Left lobe of liver (tissue), 2 donors: Measurements from ENCODE around the gene ZDHHC7. TPM values are rescaled to one million over a fixed set of nuclear protein-coding genes. Genes with fewer than 3 reads are reported as not detected.
A peak's percentile ranks its signal among the peaks of the same experiment; 100 is the strongest.
"Not testable (repeated sequence)": the region's sequence is repeated elsewhere in the genome, so short reads cannot be mapped to it uniquely, and the experiment has no call there.

ENCODE experiments used
- ATAC-seq: fragments of 200-7000 bp; cut with Tn5 transposase; one replicate; pipeline ENCODE4 v1.9.1; 2020; ENCODE audit warnings: mild to moderate bottlenecking, moderate library complexity
- DNase-seq: peaks from one replicate; pipeline ENCODE4 v3.0.0-alpha.2; 2020; ENCODE audit warnings: low spot score
- total RNA-seq: library from RNA; stranded (reverse); gene quantifications from one replicate; pipeline ENCODE4 v1.2.1, GENCODE V29; 2021
- donor health status: DM: no; HTN: no; CAD: no; lungs with moderate emphysema.
- donor health status: DM: no; HTN: yes; CAD: no.

ZDHHC7 gene
- total RNA-seq = 14.5 TPM

GRCh38 chr16:85010931-85011845 lies at the start of gene ZDHHC7:
ZDHHC7 (minus strand) TSS chr16:85011535; CDS start chr16:84990618, 20,917 bp downstream.
- ATAC-seq (peak; percentile 93), DNase-seq (peak; percentile 87)

GRCh38 chr16:85058909-85059308 lies 47.6 kb upstream of the ZDHHC7 start:
- no peak for DNase-seq
- ATAC-seq = peak; percentile 62

GRCh38 chr16:85057948-85058347 lies 46.6 kb upstream of the ZDHHC7 start:
- DNase-seq (no peak), ATAC-seq (no peak)

- no peak for DNase-seq
- ATAC-seq = no peak
These were observed 46.0 kb upstream of the ZDHHC7 start for GRCh38 chr16:85057212-85057889.

- DNase-seq (no peak), ATAC-seq (peak; percentile 24)
These were observed 44.9 kb upstream of the ZDHHC7 start for GRCh38 chr16:85056211-85056748.

- DNase-seq (no peak), ATAC-seq (peak; percentile 86)
These were observed 44.3 kb upstream of the ZDHHC7 start for GRCh38 chr16:85055493-85056210.

- no peak for ATAC-seq
- no peak for DNase-seq
These were observed 43.7 kb upstream of the ZDHHC7 start for GRCh38 chr16:85054948-85055492.

GRCh38 chr16:85054321-85054720 lies 43.0 kb upstream of the ZDHHC7 start:
- not testable (repeated sequence) for DNase-seq

GRCh38 chr16:85052536-85052935 lies 41.2 kb upstream of the ZDHHC7 start:
- ATAC-seq (no peak), DNase-seq (no peak)

More at GRCh38 chr16:85054321-85054720, 43.0 kb upstream of the ZDHHC7 start:
- not testable (repeated sequence) for ATAC-seq

GRCh38 chr16:85051683-85052082 lies 40.3 kb upstream of the ZDHHC7 start:
- ATAC-seq (no peak), DNase-seq (no peak)

GRCh38 chr16:85051067-85051581 lies 39.8 kb upstream of the ZDHHC7 start:
- ATAC-seq = no peak
- no peak for DNase-seq

- DNase-seq (no peak), ATAC-seq (no peak)
These were observed 38.5 kb upstream of the ZDHHC7 start for GRCh38 chr16:85049706-85050305.

GRCh38 chr16:85048921-85049562 lies 37.7 kb upstream of the ZDHHC7 start:
- DNase-seq (no peak), ATAC-seq (no peak)

GRCh38 chr16:85047867-85048455 lies 36.6 kb upstream of the ZDHHC7 start:
- no peak for ATAC-seq
- DNase-seq = no peak

GRCh38 chr16:85046931-85047866 lies 35.9 kb upstream of the ZDHHC7 start:
- ATAC-seq = peak; percentile 60
- no peak for DNase-seq

- peak; percentile 28 for ATAC-seq
These were observed 35.2 kb upstream of the ZDHHC7 start for GRCh38 chr16:85046472-85046916.

GRCh38 chr16:85045641-85046471 lies 34.5 kb upstream of the ZDHHC7 start:
- DNase-seq (no peak), ATAC-seq (no peak)

More at GRCh38 chr16:85046472-85046916, 35.2 kb upstream of the ZDHHC7 start:
- DNase-seq = no peak
